Thymus (tissue), 11 donors: Measurements from ENCODE around the gene RMI2. TPM values are rescaled to one million over a fixed set of nuclear protein-coding genes. Genes with fewer than 3 reads are reported as not detected.

Experiments
- DNase-seq, 9 donors: peaks; one replicate each; pipeline ENCODE4 v3.0.0-alpha.2; 2013; ENCODE audit warnings: low spot score in 9 of 9, low read depth in 6 of 9, missing footprints in 1 of 9
- H3K27ac ChIP-seq, 2 donors: one replicate each; pipeline ENCODE4 v1.5.1; 2013; ENCODE audit warnings: control low read depth in 1 of 2, low read depth in 1 of 2, low read length in 1 of 2, mild to moderate bottlenecking in 1 of 2, moderate library complexity in 1 of 2
- H3K27me3 ChIP-seq, 2 donors: one replicate each; pipeline ENCODE4 v1.5.1; 2013; ENCODE audit warnings: low read length in 1 of 2; ENCODE audit not compliant: control insufficient read depth in 2 of 2, insufficient read depth in 1 of 2
- H3K36me3 ChIP-seq, 2 donors: one replicate each; pipeline ENCODE4 v1.5.1; 2013; ENCODE audit warnings: low read length in 1 of 2, mild to moderate bottlenecking in 1 of 2, moderate library complexity in 1 of 2; ENCODE audit not compliant: control insufficient read depth in 2 of 2, insufficient read depth in 2 of 2
- H3K4me1 ChIP-seq, 2 donors: one replicate each; pipeline ENCODE4 v1.5.1; 2013; ENCODE audit warnings: low read length in 2 of 2; ENCODE audit not compliant: control insufficient read depth in 2 of 2, insufficient read depth in 2 of 2
- H3K4me3 ChIP-seq, 2 donors: one replicate each; pipeline ENCODE4 v1.5.1; 2013; ENCODE audit warnings: low read length in 2 of 2, control low read depth in 1 of 2, mild to moderate bottlenecking in 1 of 2
- H3K9me3 ChIP-seq, 2 donors: one replicate each; pipeline ENCODE4 v1.5.1; 2013; ENCODE audit warnings: low read length in 1 of 2, mild to moderate bottlenecking in 1 of 2; ENCODE audit not compliant: control insufficient read depth in 2 of 2, insufficient read depth in 1 of 2
- WGBS: extraction: QIAGEN DNeasy Blood & Tissue Kit; methylation state at CpG from one replicate; pipeline ENCODE4 v1.1.7; 2013; 5-methylcytosine and 5-hydroxymethylcytosine counted together
- polyA plus RNA-seq: library from polyadenylated mRNA; stranded (reverse); fragments of 200-250 nt; gene quantifications from one replicate; pipeline ENCODE4 v1.2.3, GENCODE V29; 2013
- total RNA-seq: library from RNA; stranded (reverse); fragments of 120-200 nt; gene quantifications from one replicate; pipeline ENCODE4 v1.2.4, GENCODE V29; 2013
- donor health status: healthy.

The RMI2 gene
- total and polyA plus RNA-seq, 2 donors: 15.6 to 29.2 TPM

- Histone ChIP-seq H3K27ac (no peak overlapping the region), H3K9me3 (no peaks in the 10 kb centered on the region), H3K4me3 (no peak overlapping the region), H3K4me1 (peaks cover 3 to 9% of the 10 kb centered on the region in 2 donors), H3K36me3 (no peaks in the 10 kb centered on the region), H3K27me3 (peaks cover 0 to 3% of the 10 kb centered on the region in 2 donors)
- WGBS: 96% methylated on average over 10 of the region's 10 CpGs
- DNase-seq: no peak
Measured at GRCh38 chr16:11398136-11398535, 52.9 kb downstream of the RMI2 start.

- WGBS: 97% methylated on average over 14 of the region's 14 CpGs
- Histone ChIP-seq H3K9me3 (no peaks in the 10 kb centered on the region), H3K4me1 (peaks cover 10 to 16% of the 10 kb centered on the region in 2 donors), H3K4me3 (no peak overlapping the region), H3K27ac (no peak overlapping the region), H3K36me3 (no peaks in the 10 kb centered on the region), H3K27me3 (peaks cover 0 to 3% of the 10 kb centered on the region in 2 donors)
- DNase-seq: no peak
Measured at GRCh38 chr16:11398851-11399250, 53.6 kb downstream of the RMI2 start.

- Histone ChIP-seq H3K27ac (no peak overlapping the region), H3K4me1 (peaks cover 13 to 19% of the 10 kb centered on the region in 2 donors), H3K4me3 (no peak overlapping the region), H3K9me3 (no peaks in the 10 kb centered on the region), H3K36me3 (no peaks in the 10 kb centered on the region), H3K27me3 (peaks cover 0 to 3% of the 10 kb centered on the region in 2 donors)
- WGBS: 96% methylated on average over 22 of the region's 22 CpGs
- no peak for DNase-seq
Measured at GRCh38 chr16:11399261-11399831, 54.1 kb downstream of the RMI2 start.

- Histone ChIP-seq H3K9me3 (no peaks in the 10 kb centered on the region), H3K27ac (no peak overlapping the region), H3K36me3 (no peaks in the 10 kb centered on the region), H3K27me3 (peaks cover 0 to 3% of the 10 kb centered on the region in 2 donors), H3K4me1 (peaks cover 13 to 19% of the 10 kb centered on the region in 2 donors), H3K4me3 (no peak overlapping the region)
- WGBS: 94% methylated on average over 7 of the region's 7 CpGs
- DNase-seq: no peak
Measured at GRCh38 chr16:11400076-11400475, 54.8 kb downstream of the RMI2 start.

Other genes with a start within 250 kb of the RMI2 start
- gene SOCS1, start 89.3 kb upstream of the RMI2 start, total RNA-seq: 8.3 TPM
- 109 TPM for gene SOCS1, start 89.3 kb upstream of the RMI2 start, polyA plus RNA-seq
- not detected for gene TNP2, start 76.1 kb upstream of the RMI2 start, total RNA-seq
- not detected for gene TNP2, start 76.1 kb upstream of the RMI2 start, polyA plus RNA-seq
- gene PRM3, start 71.8 kb upstream of the RMI2 start, total RNA-seq: not detected
- gene PRM3, start 71.8 kb upstream of the RMI2 start, polyA plus RNA-seq: not detected
- 0.28 TPM for gene PRM2, start 69.0 kb upstream of the RMI2 start, total RNA-seq
- gene PRM2, start 69.0 kb upstream of the RMI2 start, polyA plus RNA-seq: 5.2 TPM
- gene PRM1, start 64.1 kb upstream of the RMI2 start, total RNA-seq: not detected
- 0.34 TPM for gene PRM1, start 64.1 kb upstream of the RMI2 start, polyA plus RNA-seq
- gene LITAF, start 241.5 kb downstream of the RMI2 start, total RNA-seq: 37.1 TPM
- gene LITAF, start 241.5 kb downstream of the RMI2 start, polyA plus RNA-seq: 95.0 TPM